Measurements from ENCODE around the gene VSIG4.
"Not testable (repeated sequence)": the region's sequence is repeated elsewhere in the genome, so short reads cannot be mapped to it uniquely, and the experiment has no call there.

DNA sequence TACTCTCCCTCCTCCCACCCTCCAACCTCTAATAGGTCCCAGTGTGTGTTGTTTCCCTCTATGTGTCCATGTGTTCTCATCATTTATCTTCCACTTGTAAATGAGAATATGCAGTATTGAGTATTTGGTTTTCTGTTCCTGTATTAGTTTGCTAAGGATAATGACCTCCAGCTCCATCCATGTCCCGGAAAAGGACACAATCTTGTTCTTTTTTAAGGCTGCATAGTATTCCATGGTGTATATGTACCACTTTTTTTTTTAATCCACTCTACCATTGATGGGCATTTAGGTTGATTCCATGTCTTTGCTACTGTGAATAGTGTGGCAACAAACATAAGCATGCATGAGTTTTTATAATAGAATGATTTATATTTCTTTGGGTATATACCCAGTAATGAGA, 62.7 kb downstream of the VSIG4 start:
- TF ChIP-seq, protein P1, sequence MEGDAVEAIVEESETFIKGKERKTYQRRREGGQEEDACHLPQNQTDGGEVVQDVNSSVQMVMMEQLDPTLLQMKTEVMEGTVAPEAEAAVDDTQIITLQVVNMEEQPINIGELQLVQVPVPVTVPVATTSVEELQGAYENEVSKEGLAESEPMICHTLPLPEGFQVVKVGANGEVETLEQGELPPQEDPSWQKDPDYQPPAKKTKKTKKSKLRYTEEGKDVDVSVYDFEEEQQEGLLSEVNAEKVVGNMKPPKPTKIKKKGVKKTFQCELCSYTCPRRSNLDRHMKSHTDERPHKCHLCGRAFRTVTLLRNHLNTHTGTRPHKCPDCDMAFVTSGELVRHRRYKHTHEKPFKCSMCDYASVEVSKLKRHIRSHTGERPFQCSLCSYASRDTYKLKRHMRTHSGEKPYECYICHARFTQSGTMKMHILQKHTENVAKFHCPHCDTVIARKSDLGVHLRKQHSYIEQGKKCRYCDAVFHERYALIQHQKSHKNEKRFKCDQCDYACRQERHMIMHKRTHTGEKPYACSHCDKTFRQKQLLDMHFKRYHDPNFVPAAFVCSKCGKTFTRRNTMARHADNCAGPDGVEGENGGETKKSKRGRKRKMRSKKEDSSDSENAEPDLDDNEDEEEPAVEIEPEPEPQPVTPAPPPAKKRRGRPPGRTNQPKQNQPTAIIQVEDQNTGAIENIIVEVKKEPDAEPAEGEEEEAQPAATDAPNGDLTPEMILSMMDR (IDR thresholded peaks at IDR 0.05) = not testable (repeated sequence)
- not testable (repeated sequence) for TF ChIP-seq POLR2A (IDR thresholded peaks at IDR 0.05)

Data from body of pancreas (tissue), 4 donors.